ENCODE measurements around the gene RXRB.

The RXRB gene

DNA sequence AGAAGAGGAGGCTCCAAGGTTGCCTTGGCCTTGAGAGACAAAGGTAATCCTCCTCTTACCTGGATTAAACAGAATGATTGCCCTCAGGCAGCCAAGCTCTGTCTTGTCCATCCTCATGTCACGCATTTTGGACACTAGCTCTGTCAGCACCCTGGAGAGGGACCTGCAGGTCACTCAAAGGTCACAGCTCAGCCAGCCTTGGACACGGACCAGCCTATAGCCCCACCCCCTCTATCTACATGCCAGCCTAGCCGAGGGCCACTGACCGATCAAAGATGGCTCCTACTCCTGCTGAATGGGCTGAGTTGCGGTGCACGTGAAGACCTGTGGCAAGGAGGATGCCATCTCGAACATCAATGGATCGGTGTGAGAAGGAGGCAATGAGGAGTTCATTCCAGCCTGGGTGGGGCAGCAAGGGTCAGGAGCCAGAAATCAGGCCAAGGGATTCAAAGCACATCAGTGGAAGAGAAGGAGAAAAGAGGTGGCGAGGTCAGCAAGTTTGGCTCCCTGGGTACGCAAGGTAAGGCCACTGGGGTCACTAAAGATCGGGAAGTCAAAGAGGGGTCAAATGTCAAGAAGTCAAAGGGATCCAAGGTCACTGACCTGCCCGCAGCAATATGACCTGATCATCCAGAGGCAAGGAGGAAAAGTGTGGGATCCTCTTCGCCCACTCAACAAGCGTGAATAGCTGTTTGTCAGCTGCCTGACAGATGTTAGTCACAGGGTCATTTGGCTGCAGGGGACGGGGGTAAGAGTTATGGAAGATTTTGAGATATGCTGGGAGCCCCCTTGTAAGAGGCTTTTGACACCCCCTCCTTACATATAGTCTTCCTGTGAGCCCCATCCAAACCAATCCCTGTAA, 4.9 kb downstream of the RXRB start:
- DNase-seq: no peak

GRCh38 chr6:33194431-33194979, 6.0 kb downstream of the RXRB start:
- DNase-seq: no peak

- DNase-seq: no peak
Observed at GRCh38 chr6:33193619-33194018, 6.8 kb downstream of the RXRB start.

DNA sequence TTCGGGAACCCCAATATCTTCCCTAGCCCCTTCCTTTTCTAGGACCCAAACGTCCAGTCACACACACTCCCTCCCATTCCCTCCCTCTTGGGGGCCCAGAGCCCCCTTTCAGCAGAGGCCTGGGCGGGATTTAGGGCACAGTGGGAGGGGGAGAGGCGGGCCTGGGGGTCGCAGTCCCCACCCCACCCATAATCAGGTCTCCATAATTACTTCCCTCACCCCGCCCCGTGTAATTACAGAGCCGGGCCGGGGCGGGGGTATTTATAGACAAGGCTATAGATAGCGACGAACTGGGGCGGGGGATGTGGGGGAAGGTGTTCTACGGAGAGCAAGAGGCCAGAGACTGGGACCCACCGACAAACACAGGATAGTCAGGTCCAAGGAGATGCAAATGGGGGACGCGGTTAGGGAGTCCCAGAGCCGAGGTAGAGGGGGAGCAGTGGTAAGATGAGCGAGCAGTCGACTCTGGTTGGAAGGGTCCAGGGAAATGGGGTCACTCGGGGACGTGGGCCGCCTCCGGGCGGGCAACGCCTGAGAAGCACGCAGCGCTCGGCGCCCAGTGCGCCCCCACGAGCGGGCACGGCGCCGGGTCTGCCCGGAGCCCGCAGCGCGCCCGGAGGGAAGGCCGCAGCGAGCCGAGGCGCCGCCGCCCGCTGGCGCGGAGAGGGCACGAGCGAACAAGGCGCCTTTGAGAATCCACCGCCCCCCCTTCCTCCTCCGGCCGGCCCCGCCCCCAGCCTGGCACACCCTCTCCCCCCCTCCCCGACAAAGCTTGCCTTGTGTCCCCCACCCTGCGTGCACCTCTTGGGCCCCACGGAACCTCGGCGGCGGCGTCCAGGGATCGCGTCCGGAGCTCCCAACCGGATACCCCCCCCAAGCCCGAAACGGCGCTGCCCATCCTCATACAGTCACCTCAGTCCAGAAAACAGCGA, 7.5 kb downstream of the RXRB start:
- no peak for DNase-seq

DNA sequence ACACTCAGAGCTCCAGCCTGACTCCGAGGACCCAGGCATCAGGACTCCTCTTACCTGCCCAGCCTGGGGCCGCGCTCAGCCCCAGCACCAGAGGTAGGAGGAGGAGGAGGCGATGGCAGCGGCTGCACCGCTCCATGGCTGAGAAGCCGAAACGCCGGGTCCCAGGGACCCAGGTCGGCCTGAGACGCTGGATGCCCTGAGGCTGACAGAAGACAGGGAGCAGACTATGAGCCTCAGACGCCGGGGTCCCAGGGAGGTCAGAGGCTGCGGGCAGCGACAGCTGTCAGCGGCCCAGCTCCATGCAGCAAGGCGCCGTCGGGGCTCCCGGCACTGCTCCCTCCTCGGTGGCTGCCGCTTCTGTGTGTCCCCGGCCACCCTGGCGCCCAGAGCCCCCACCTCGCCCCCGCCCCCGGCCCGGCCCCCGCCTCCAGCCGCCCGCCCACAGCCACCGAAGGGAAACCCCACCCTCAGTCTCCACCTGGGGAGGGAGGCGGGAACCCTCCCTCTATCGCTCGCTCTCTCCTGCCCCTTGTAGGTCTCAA, 8.3 kb downstream of the RXRB start, which contains the start of gene COL11A2:
Gene COL11A2, minus strand, starts transcription at position 363 of the 542 bp plus-strand sequence. Its CDS starts 227 bp downstream, at position 136.
- DNase-seq: no peak

DNA sequence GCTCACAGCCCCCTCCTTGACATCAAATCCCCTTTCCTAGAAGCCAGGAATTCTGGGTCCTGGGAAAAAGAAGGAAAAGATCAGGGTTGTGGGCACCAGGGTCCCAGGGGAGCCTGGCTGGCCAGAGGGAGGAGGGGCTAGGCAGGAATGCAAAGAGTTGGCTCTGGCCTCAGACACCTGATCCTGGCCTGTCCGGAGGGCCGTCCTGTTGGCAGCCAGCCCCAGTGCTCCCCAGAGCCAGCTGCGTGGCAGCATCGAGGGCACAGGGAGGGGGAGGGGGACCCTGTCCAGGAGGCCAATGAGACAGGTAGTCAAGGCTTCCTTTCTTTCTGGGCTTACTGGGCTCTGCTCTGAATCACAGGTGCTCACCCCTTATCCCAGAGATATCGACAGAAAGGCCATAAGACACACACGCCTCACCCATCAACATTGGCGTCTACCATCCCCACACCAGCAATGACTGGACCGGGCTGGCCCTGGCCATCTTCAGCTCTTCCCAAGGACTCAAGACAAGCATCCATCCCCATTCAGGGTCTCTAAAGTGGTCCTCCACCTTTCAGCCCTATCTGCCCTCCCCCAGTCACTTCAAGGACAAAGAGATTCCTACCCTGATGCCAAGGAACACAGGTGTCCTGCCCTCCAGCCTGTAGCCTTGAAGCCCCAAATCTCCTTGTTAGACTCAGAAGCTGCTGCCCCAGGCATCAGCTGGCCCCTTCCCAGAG, 8.9 kb downstream of the RXRB start:
- no peak for DNase-seq

- DNase-seq: no peak
Observed at GRCh38 chr6:33190504-33191107, 9.9 kb downstream of the RXRB start.

DNA sequence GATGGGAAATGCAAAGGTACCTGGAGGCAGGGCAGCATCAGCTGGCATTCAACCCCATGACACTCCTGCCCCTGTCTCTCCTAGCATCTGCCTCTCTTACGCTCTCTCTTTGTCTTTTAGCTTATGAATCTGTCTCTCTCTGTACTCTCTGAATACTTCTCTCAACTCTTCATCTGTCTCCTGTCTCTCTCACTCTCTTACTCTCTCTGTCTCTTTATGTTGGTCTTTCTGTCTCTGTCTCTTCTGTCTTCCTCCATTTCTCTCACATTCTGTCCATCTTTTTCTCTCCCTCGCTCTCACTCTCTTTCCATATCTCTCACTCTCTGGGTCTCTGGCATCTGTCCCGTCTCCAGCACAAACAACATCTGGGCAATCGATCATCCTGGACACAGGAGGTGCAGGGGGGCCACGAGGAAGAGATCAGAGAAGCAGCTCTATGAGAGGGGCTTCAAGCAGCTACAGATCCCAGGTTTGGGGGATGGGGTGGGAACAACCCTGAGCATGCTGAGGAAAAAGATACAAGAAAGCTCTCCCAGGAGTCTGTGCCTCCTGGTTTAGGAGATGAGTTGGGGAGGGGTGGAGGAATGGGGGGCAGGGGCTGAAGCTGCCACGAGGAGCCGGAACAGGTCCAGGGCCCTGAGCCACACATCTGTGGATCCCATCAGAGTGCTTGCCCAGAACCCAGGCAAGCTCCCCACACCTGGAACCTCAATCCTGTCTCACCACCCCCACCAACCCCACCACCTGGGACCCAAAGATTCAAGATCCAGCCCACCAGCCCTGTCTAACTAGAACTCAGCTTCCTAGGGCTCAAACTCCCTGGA, 10.6 kb downstream of the RXRB start:
- no peak for DNase-seq

- DNase-seq: no peak
Observed at GRCh38 chr6:33189164-33189563, 11.3 kb downstream of the RXRB start.

- no peak for DNase-seq
Observed at GRCh38 chr6:33187809-33188208, 12.7 kb downstream of the RXRB start.

- no peak for DNase-seq
Observed at GRCh38 chr6:33185654-33186187, 14.7 kb downstream of the RXRB start.

- DNase-seq: no peak
Observed at GRCh38 chr6:33185190-33185589, 15.3 kb downstream of the RXRB start.

GRCh38 chr6:33183071-33183683, 17.3 kb downstream of the RXRB start:
- DNase-seq: no peak

- no peak for DNase-seq
Observed at GRCh38 chr6:33181141-33181540, 19.3 kb downstream of the RXRB start.

GRCh38 chr6:33178755-33179475, 21.6 kb downstream of the RXRB start:
- DNase-seq: no peak

DNA sequence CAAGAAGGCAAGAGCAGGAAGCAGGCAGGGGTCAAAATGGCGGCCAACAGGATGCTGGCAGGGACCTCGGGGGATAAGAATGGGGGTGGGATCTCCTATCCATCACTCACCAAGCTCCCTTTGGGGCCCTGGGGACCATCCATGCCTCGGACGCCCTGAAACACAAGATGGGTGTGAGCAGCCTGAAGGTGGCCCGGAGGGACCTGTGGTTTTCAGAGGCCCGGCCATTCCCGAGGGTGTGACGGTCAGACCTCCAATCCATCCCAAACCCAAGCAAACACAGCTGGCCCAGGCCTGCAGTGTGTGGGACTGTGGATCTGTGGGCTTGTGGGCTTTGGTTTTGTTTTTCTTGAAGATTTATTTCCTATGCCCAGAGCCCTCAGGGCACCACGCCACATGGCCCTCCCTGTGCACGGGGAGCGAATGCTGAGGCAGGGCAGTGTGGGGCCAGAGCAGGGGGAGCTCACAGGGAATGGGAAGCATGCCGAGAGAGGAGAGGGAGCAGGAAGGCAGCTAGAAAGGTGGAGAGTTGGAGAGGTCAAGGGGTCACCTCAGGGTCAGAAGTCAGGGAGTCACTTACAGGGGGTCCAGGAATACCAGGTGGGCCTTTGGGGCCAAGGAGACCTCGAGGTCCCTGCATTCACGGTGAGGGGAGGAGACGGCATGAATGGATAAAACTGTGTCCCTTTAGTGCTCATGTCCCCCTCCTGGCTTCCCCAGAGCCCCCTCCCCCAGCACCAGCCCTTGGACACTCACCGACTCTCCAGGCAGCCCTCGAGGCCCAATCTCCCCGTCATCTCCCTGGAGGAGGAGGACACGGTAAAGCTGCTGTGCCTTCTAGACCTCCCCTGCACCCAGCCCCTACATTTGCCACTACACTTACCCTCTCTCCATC, 22.7 kb downstream of the RXRB start:
- no peak for DNase-seq

GRCh38 chr6:33176906-33177305, 23.6 kb downstream of the RXRB start:
- DNase-seq: no peak

DNA sequence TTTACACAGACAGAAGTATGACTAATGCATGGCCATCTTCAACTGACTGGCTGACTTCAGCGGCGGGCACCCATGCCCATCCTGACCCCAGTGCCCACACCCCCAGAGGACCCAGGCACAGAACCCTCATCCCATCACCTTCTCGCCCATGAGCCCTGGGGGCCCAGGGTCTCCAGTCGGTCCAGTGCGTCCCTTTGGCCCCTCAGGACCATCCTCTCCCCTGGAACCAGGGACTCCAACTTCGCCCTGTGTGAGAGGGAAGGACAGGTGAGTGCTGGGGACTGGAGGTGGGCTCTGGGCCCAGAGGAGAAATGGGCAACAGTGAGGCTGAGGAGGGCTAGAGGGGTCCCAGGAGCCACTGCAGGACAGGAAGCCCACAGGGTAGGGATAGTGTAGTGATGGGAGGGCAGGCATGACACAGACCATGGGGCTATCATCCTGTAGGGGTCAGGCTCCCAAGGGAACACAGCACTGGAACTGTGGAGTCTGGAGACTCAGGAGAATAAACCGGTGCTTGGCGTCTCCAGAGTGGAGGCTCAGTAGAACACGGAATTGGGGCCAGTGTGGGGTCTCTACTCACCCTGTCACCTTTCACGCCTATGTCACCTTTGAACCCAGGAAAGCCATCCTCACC, 24.9 kb downstream of the RXRB start:
- no peak for DNase-seq

Measured in NCI-H524 treated with DMSO at 0.1 percent for 48 hours (cell line).